NB4 (cell line): Measurements from ENCODE around the gene CBFB.

Source experiments
- CTCF ChIP-seq: IDR thresholded peaks from one replicate; pipeline ENCODE4 v1.5.1; 2012; ENCODE audit warnings: low read depth, low read length
- MAX ChIP-seq: IDR thresholded peaks from 2 replicates; pipeline ENCODE4 v1.6.1; 2011; ENCODE audit warnings: low read depth, low read length
- MYC ChIP-seq: IDR thresholded peaks from 2 replicates; pipeline ENCODE4 v1.6.1; 2011; ENCODE audit warnings: low read depth, low read length
- POLR2A ChIP-seq: IDR thresholded peaks from 2 replicates; pipeline ENCODE4 v1.6.1; 2011; ENCODE audit warnings: mild to moderate bottlenecking; ENCODE audit not compliant: insufficient read length; ENCODE audit errors: extremely low read depth

GRCh38 chr16:67112591-67113399 is 83.8 kb downstream of the CBFB start:
- no peak for TF ChIP-seq POLR2A
- no peak for TF ChIP-seq CTCF
- TF ChIP-seq MYC: no peak
- no peak for TF ChIP-seq MAX
